Endothelial cell of umbilical vein (primary cell): Measurements from ENCODE around the gene FES. TPM values are rescaled to one million over a fixed set of nuclear protein-coding genes. Genes with fewer than 3 reads are reported as not detected.
"Not testable (repeated sequence)": the region's sequence is repeated elsewhere in the genome, so short reads cannot be mapped to it uniquely, and the experiment has no call there.

ENCODE experiments used
- BruUV-seq: library from RNA; stranded (reverse); fragments of 400-500 nt; replicated peaks from 2 replicates; lab custom pipeline; 2021; lab: Mats Ljungman, UMichigan
- CTCF ChIA-PET: fragments of 300-600, 350-600 bp; sonication (Branson Sonifier 250); formaldehyde crosslinking; loops from one replicate; lab custom pipeline; 2021; ENCODE audit warnings: antibody characterized with exemption, inconsistent platforms; lab: Charles Lee
- POLR2A ChIA-PET: fragments of 300-600, 350-600 bp; sonication (Branson Sonifier 250); formaldehyde crosslinking; loops from one replicate; lab custom pipeline; 2021; ENCODE audit warnings: antibody characterized with exemption, inconsistent platforms; lab: Charles Lee
- DNase-seq: peaks from one replicate; pipeline ENCODE4 v3.0.0-alpha.2; 2011; ENCODE audit warnings: low read depth, low spot score
- FAIRE-seq: peaks from 2 replicates; lab custom pipeline; 2011; peaks lifted over from hg19 to GRCh38; lab: Jason Lieb, UNC
- H2AFZ ChIP-seq: 2 replicates; pipeline ENCODE4 v1.6.0; 2012; ENCODE audit warnings: low read depth, low read length, control low read depth, inconsistent platforms
- H3K27ac ChIP-seq: 2 replicates; pipeline ENCODE4 v1.5.1; 2011; ENCODE audit warnings: low read depth, mild to moderate bottlenecking, control low read depth, low read length, moderate library complexity; ENCODE audit not compliant: insufficient read depth
- H3K27me3 ChIP-seq, 2 experiments: 2 replicates each; pipeline versions ENCODE4 v1.6.0 to v1.6.1; 2011; ENCODE audit warnings: low read length in 2 of 2, mixed read lengths in 1 of 2; ENCODE audit not compliant: control insufficient read depth in 2 of 2, insufficient read depth in 2 of 2
- H3K36me3 ChIP-seq, 2 experiments: 2 replicates in 1 of 2; 3 replicates in 1 of 2; pipeline ENCODE4 v1.5.1; 2011; ENCODE audit warnings: low read length in 2 of 2, mild to moderate bottlenecking in 1 of 2, moderate library complexity in 1 of 2; ENCODE audit not compliant: control insufficient read depth in 2 of 2, insufficient read depth in 2 of 2; ENCODE audit errors: extremely low read depth in 1 of 2
- H3K4me1 ChIP-seq: 3 replicates; pipeline ENCODE4 v1.5.1; 2011; ENCODE audit warnings: mild to moderate bottlenecking, low read length; ENCODE audit not compliant: control insufficient read depth, insufficient read depth; ENCODE audit errors: extremely low read depth
- H3K4me2 ChIP-seq: 2 replicates; pipeline ENCODE4 v1.6.1; 2011; ENCODE audit warnings: low read length, control low read depth, mixed read lengths; ENCODE audit not compliant: insufficient read depth
- H3K4me3 ChIP-seq, 3 experiments: fragments of 200-600 bp in 1 of 3; sonication (generic), shearing (Covaris generic) in 1 of 3; replicated peaks in 1 of 3; 2 replicates each; pipeline ENCODE4 v1.5.1; 2011 to 2016; ENCODE audit warnings: control low read depth in 3 of 3, low read length in 3 of 3, mild to moderate bottlenecking in 2 of 3, inconsistent platforms in 1 of 3, low read depth in 1 of 3, moderate library complexity in 1 of 3; ENCODE audit not compliant: insufficient read depth in 1 of 3
- H3K79me2 ChIP-seq: 2 replicates; pipeline ENCODE4 v1.6.0; 2012; ENCODE audit warnings: low read length, inconsistent platforms; ENCODE audit not compliant: control insufficient read depth, insufficient read depth
- H3K9ac ChIP-seq: replicated peaks from 2 replicates; pipeline ENCODE3; 2011; ENCODE audit warnings: low read length, control low read depth; ENCODE audit not compliant: insufficient read depth; ENCODE audit errors: extremely low read depth
- H3K9me1 ChIP-seq: replicated peaks from 3 replicates; pipeline ENCODE4 v1.6.0; 2011; ENCODE audit warnings: mild to moderate bottlenecking, low read length; ENCODE audit not compliant: control insufficient read depth, insufficient read depth; ENCODE audit errors: extremely low read depth
- H3K9me3 ChIP-seq: replicated peaks from 2 replicates; pipeline ENCODE4 v1.5.1; 2012; ENCODE audit warnings: low read length, inconsistent platforms; ENCODE audit not compliant: control insufficient read depth, insufficient read depth
- H4K20me1 ChIP-seq: replicated peaks from 2 replicates; pipeline ENCODE3; 2011; ENCODE audit warnings: mild to moderate bottlenecking, low read length; ENCODE audit not compliant: control insufficient read depth, insufficient read depth; ENCODE audit errors: extremely low read depth
- EZH2 ChIP-seq: IDR thresholded peaks from 2 replicates; pipeline ENCODE4 v1.6.1; 2012; ENCODE audit warnings: borderline replicate concordance, low read depth, mild to moderate bottlenecking, moderate library complexity, low read length, inconsistent platforms; ENCODE audit not compliant: severe bottlenecking
- FOS ChIP-seq: IDR thresholded peaks from 2 replicates; pipeline ENCODE4 v1.6.1; 2011; ENCODE audit warnings: mild to moderate bottlenecking, low read length, moderate library complexity, borderline replicate concordance; ENCODE audit not compliant: insufficient read depth
- GATA2 ChIP-seq: IDR thresholded peaks from 2 replicates; pipeline ENCODE4 v1.7.0; 2011; ENCODE audit warnings: low read depth, mild to moderate bottlenecking, moderate library complexity, mixed read lengths, low read length; ENCODE audit not compliant: insufficient read length, insufficient read depth
- JUN ChIP-seq: IDR thresholded peaks from 2 replicates; pipeline ENCODE4 v1.6.1; 2011; ENCODE audit warnings: borderline replicate concordance, low read depth; ENCODE audit not compliant: insufficient read length, insufficient read depth
- MYC ChIP-seq: IDR thresholded peaks from one replicate; pipeline ENCODE4 v1.6.1; 2011; ENCODE audit warnings: mild to moderate bottlenecking, low read depth, low read length
- POLR2A ChIP-seq: IDR thresholded peaks from 2 replicates; pipeline ENCODE4 v1.6.1; 2012; ENCODE audit warnings: low read depth, mild to moderate bottlenecking, control low read depth, low read length
- POLR2AphosphoS5 ChIP-seq: IDR thresholded peaks from 2 replicates; pipeline ENCODE4 v1.6.1; 2012; ENCODE audit warnings: low read depth, mild to moderate bottlenecking, control low read depth, low read length, moderate library complexity; ENCODE audit not compliant: insufficient read depth
- dilution Hi-C: fragments of 300-500 bp; cut with MboI; formaldehyde crosslinking; loops from one replicate; pipeline ENCODE4 v1.15.0; 2019; ENCODE audit warnings: low sequenced_read_pairs; ENCODE audit not compliant: extremely low pct_ligation_motif_present
- intact Hi-C: fragments of 100-400 bp; cut with micrococcal nuclease; formaldehyde crosslinking; loops from one replicate; pipeline ENCODE4 v1.10.0; 2022
- polyA plus RNA-seq, 4 experiments: library from polyadenylated mRNA; depleted of rRNA in 3 of 4; stranded (reverse) in 3 of 4; unstranded in 1 of 4; fragments of >200 nt; gene quantifications; 2 replicates each; pipeline versions ENCODE4 v1.2.1 to v1.2.3, GENCODE V29; 2011 to 2012; ENCODE audit warnings: missing spikeins in 1 of 4
- total RNA-seq: library from RNA; stranded (reverse); gene quantifications from 2 replicates; pipeline ENCODE4 v1.2.3, GENCODE V29; 2021
- TF ChIP-seq, protein P1 (sequence below), 2 donors: IDR thresholded peaks; 1 replicate in 1 of 2; 2 replicates in 1 of 2; pipeline ENCODE4 v1.5.1; 2011; ENCODE audit warnings: low read length in 2 of 2, mild to moderate bottlenecking in 2 of 2, moderate library complexity in 2 of 2, control low read depth in 1 of 2, inconsistent platforms in 1 of 2, low read depth in 1 of 2; ENCODE audit not compliant: insufficient read depth in 1 of 2; ENCODE audit errors: extremely low read depth in 1 of 2
- TF ChIP-seq, protein P2 (sequence below): IDR thresholded peaks from 2 replicates; pipeline ENCODE4 v1.6.1; 2011; ENCODE audit not compliant: insufficient read depth, insufficient read length

The FES gene
- total and polyA plus RNA-seq, 2 donors (not counting 3 experiments of a cell fraction or from before 2014, with no cell fraction given) = 41.5 to 58.1 TPM

DNA sequence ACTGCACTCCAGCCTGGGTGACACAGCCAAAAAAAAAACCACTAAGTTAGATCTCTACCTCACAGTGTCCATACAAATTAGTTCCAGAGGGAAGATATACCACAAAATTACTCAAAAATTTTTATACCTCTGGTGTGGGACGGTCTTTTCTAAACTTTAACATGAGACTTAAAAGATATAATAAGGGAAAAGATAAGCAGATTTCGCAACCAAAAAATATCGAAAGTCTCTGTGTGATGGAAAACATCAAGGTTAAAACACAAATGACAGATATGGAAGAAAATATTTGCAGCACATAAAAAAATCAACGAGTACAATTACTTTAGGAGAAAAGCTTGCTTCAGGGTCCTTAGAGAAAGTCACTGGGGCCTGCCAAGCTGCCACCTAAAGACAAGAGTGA lies 37.6 kb downstream of the FES start:
- TF ChIP-seq EZH2 (no peak), JUN (no peak), MYC (no peak), GATA2 (no peak), POLR2A (no peak), FOS (no peak), POLR2AphosphoS5 (no peak)
- TF ChIP-seq, protein P1, sequence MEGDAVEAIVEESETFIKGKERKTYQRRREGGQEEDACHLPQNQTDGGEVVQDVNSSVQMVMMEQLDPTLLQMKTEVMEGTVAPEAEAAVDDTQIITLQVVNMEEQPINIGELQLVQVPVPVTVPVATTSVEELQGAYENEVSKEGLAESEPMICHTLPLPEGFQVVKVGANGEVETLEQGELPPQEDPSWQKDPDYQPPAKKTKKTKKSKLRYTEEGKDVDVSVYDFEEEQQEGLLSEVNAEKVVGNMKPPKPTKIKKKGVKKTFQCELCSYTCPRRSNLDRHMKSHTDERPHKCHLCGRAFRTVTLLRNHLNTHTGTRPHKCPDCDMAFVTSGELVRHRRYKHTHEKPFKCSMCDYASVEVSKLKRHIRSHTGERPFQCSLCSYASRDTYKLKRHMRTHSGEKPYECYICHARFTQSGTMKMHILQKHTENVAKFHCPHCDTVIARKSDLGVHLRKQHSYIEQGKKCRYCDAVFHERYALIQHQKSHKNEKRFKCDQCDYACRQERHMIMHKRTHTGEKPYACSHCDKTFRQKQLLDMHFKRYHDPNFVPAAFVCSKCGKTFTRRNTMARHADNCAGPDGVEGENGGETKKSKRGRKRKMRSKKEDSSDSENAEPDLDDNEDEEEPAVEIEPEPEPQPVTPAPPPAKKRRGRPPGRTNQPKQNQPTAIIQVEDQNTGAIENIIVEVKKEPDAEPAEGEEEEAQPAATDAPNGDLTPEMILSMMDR (IDR thresholded peaks at IDR 0.05; ENCODE audit: extremely low read depth in 1 of 2, insufficient read depth in 1 of 2, low read depth in 1 of 2, low read length in 2 of 2) = no peak
- TF ChIP-seq, protein P2, sequence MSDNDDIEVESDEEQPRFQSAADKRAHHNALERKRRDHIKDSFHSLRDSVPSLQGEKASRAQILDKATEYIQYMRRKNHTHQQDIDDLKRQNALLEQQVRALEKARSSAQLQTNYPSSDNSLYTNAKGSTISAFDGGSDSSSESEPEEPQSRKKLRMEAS = no peak
- dilution Hi-C loops (no loop called here), intact Hi-C loops (no loop called here)
- no peaks in the 10 kb centered on the region for H4K20me1 ChIP-seq
- no peak for FAIRE-seq
- H3K27ac ChIP-seq = no peak overlapping the region
- no TSS peak for BruUV-seq
- POLR2A ChIA-PET = no interaction called here
- no peak overlapping the region for H3K4me2 ChIP-seq
- H3K9me3 ChIP-seq = no peaks in the 10 kb centered on the region
- no peaks in the 10 kb centered on the region for H3K4me1 ChIP-seq
- no peak for DNase-seq
- no peaks in the 10 kb centered on the region for H3K79me2 ChIP-seq
- no peaks in the 10 kb centered on the region for H3K9me1 ChIP-seq
- CTCF ChIA-PET = interaction anchor here (1.0 to 3.8 kb wide), 3 partner anchors 10 to 35 kb away, joined by 4 to 31 read pairs (median 4); partner anchors contain the start of genes HDDC3 and UNC45A
- H3K4me3 ChIP-seq = no peak overlapping the region
- H3K36me3 ChIP-seq = peaks cover 2 to 32% of the 10 kb centered on the region in 2 experiments
- no peak overlapping the region for H3K9ac ChIP-seq
- no peak overlapping the region for H2AFZ ChIP-seq
- no peaks in the 10 kb centered on the region for H3K27me3 ChIP-seq

DNA sequence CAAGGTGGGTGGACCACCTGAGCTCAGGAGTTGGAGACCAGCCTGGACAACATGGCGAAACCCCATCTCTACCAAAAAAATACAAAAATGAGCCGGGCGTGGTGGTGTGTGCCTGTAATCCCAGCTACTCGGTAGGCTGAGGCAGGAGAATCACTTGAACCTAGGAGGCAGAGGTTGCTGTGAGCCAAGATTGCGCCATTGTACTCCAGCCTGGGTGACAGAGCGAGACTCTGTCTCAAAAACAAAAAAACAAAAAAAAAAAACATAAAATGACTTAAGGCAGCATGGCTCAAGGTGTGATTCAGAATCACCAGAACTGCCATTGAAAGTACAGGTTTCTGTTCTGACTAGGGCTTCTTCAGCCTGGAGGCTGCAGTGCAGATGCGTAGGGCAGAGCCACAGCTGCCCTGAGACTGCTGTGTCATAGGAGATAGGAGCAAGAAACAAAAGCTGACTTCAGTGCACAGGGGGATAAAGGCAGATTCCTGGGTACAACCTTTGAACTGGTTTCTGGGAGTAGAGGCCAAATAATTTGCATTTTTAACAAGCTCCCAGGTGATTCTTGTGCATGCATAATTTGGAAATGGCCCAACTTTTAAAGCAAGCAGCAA lies 38.5 kb downstream of the FES start:
- POLR2A ChIA-PET, H3K9me3 ChIP-seq, H3K4me1 ChIP-seq, DNase-seq, BruUV-seq, H4K20me1 ChIP-seq, H3K27ac ChIP-seq, H3K9me1 ChIP-seq, H3K9ac ChIP-seq, H3K27me3 ChIP-seq, intact Hi-C loops, H3K4me3 ChIP-seq, FAIRE-seq, dilution Hi-C loops, H3K79me2 ChIP-seq, H2AFZ ChIP-seq, H3K4me2 ChIP-seq: not testable (repeated sequence)
- peaks cover 2 to 22% of the 10 kb centered on the region in 2 experiments for H3K36me3 ChIP-seq
- CTCF ChIA-PET = interaction anchor here (0.6 to 3.8 kb wide), 3 partner anchors 9 to 42 kb away, joined by 3 to 31 read pairs (median 4); partner anchors contain the start of genes HDDC3 and UNC45A
